Stimulated activated CD4-positive, alpha-beta T cell treated with anti-CD3 and anti-CD28 coated beads, TNF-alpha, amount 100 ng/mL, for 24 hours (primary cell): ENCODE results near the gene CCDC136.

Experiments used
- DNase-seq, 3 experiments: peaks; one replicate each; pipeline ENCODE4 v3.0.0-alpha.2; 2020; ENCODE audit warnings: low read depth in 3 of 3

Gene CCDC136

GRCh38 chr7:128831994-128832879 is 40.5 kb downstream of the CCDC136 start:
- no peak for DNase-seq

GRCh38 chr7:128832880-128833147 is 41.0 kb downstream of the CCDC136 start:
- no peak for DNase-seq

GRCh38 chr7:128833148-128833945 is 41.6 kb downstream of the CCDC136 start:
- no peak for DNase-seq

DNA sequence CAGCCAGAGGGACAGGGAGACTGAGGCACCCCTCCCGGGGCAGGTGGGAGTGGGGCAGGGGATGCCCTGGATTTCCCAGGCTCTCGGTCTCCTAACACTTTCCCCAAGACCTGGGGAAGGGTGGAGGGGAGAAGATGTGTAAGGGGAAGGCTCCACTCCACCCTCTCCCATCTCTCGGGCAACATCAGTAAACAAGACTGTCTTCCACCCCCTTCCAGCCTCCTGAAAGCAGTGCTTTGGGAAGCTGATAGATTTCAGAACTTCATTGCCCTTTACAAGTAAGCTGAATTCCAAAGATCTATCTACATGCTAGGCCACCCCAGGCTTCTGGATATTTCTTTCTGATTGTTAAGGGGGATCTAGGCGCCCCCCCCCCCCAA is 42.2 kb downstream of the CCDC136 start:
- no peak for DNase-seq

- DNase-seq: no peak
Observed at GRCh38 chr7:128835231-128835751, 43.5 kb downstream of the CCDC136 start.

GRCh38 chr7:128835790-128836641 is 44.2 kb downstream of the CCDC136 start:
- DNase-seq: no peak

DNA sequence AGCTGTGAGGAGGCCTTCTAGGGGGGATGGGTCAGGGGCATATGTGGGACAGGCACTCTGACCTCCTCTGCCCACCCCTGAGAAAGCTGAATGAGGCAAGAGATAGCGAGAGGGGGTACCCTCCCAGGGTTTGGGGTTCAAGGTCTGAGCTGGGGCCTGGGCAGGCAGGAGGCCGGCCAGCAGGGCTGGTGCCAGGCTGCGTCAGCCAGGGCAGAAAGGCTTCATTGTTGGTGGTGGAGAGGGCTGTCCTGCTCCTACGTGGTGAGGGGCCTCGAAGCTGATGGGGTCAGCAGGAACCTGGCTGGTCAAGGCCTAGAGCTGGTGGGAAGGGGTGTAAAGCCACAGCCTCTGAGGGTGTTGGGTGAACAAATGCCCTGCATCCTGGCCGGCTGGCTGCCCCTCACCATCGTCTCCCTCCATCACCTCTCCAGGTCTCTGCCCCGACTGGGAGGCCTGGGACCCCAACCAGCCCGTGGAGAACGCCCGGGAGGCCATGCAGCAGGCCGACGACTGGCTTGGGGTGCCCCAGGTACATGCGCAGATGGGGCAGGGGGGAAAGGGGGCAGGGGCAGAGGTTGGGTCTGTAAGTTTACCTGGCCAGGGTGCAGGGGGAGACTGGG is 45.1 kb downstream of the CCDC136 start:
- no peak for DNase-seq

DNA sequence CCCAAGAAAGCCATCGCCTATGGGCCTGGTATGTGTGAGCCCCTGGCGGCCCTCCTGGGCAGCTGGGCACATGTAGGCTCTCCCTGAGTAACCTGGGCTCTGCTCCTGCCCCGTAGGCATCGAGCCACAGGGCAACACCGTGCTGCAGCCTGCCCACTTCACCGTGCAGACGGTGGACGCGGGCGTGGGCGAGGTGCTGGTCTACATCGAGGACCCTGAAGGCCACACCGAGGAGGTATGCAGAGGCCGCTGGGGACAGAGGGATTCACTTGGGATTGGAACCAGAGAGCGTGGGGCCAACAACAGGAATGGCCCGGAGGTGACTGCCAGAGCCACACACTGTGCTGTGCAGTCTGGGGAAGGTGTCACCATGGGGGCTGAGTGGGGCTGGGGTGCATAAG is 45.8 kb downstream of the CCDC136 start:
- no peak for DNase-seq

DNA sequence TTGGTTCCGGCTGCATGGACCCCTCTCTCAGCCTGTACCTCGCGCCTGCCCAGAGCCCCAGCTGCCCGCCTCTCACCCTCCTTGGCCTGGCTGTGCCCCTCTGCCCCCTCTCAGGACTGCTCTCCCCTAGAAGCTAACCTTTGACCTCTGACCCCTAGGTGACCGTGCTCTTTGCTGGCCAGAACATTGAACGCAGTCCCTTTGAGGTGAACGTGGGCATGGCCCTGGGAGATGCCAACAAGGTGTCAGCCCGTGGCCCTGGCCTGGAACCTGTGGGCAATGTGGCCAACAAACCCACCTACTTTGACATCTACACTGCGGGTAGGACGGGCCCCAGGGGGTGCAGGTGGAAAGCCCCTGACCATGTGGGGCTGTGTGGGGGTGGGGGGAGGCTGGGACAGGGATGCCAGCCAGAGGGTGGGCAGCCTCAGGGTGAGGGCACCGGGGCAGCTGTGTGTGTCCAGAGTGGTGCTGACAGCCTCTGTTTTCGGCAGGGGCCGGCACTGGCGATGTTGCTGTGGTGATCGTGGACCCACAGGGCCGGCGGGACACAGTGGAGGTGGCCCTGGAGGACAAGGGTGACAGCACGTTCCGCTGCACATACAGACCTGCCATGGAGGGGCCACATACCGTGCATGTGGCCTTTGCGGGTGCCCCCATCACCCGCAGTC is 46.5 kb downstream of the CCDC136 start:
- DNase-seq: no peak

DNA sequence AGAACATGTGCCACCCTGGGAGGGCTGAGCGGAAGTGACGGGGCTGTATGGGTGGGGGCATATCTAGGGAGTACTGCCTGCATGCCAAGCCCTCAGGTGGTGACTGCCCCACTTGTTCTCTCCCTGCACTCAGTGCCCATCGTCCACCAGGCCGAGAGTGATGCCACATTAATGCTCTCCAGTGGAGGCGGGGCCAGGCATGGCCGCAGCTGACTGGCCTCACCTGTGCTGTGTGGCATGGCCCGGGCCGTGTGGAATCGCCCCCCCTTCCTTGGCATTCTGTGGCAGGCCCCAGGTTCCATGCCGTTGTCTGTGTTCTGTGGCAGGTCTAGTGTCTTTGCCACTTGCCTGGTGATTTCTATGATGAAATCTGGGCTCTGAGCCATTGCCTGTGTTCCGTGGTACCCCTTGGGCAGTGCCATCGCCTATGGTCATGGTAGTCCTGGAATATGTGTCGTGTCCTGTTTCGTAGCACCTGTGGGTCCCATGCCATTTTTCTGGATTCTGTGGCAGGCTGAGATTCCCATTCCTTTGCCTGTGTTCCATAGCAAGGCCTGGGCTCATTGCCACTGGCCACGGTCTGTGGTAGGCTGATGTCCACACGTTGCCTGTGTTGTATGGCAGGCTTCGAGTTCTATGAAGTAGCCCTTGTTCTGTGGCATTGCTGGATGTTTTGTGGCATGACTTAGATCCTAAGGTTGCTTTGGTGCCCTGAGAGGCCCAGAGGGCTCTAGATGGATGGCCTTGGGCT is 47.4 kb downstream of the CCDC136 start:
- no peak for DNase-seq

- no peak for DNase-seq
Observed at GRCh38 chr7:128839751-128840177, 48.0 kb downstream of the CCDC136 start.

DNA sequence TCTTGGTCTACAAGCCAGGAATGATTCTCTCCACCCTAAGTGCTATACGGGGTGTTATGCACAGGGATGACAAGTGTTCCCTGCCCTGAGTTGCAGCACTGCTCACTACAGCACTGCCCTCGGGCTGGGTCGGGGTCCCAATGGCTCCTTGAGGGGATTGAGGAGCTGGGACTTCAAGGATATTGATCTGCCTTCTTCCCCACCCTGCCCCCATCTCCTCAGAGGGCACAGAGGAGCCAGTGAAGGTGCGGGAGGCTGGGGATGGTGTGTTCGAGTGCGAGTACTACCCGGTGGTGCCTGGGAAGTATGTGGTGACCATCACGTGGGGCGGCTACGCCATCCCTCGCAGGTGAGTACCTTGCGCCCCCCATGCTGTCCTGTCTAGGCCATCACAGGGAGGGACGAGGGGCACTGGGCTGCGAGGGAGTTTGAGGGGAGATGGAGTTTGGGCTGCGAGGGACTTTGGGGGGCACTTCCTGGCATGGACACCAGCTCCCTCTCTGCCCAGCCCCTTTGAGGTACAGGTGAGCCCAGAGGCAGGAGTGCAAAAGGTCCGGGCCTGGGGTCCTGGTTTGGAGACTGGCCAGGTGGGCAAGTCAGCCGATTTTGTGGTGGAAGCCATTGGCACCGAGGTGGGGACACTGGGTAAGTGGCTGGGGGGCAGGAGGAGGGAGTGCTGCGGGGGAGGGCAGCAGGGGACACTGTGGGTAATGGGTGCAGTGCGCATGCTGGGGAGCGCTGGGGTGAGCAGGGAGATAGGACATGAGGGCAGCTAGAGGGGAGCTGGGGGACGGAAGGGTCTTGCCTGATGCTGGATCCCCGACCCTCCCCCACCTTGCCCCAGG is 48.8 kb downstream of the CCDC136 start:
- DNase-seq: no peak

- DNase-seq: no peak
Observed at GRCh38 chr7:128841171-128841690, 49.5 kb downstream of the CCDC136 start.

GRCh38 chr7:128841921-128842673 is 50.3 kb downstream of the CCDC136 start:
- peak; percentile 16 to 61 (median 18) for DNase-seq

GRCh38 chr7:128842674-128843641 is 51.2 kb downstream of the CCDC136 start:
- no peak for DNase-seq

DNA sequence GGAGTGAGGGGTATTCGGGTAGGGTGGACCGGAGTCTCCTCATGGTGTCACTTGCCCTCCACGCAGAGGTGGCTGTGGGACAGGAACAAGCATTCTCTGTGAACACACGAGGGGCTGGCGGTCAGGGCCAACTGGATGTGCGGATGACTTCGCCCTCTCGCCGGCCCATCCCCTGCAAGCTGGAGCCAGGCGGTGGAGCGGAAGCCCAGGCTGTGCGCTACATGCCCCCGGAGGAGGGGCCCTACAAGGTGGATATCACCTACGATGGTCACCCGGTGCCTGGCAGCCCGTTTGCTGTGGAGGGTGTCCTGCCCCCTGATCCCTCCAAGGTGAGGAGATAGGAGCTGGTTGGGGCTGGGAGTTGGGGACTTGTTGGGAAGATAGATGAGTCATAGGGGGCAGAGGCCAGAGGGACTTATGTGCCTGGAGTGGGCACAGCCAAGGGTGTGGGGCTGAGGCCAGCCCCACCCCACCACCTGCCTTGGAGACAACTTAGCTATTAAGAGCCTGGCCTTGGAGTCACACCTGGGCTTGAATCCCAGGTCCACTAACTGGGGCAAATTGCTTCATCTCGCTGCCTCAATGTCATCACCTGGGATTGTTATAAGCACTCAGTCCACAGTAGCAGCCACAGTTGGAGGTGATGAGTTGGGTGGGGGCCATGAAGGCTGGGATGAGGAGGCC is 52.3 kb downstream of the CCDC136 start:
- DNase-seq: no peak
